HCT116 (cell line): ENCODE results near the gene TMEM51. TPM values are rescaled to one million over a fixed set of nuclear protein-coding genes. Genes with fewer than 3 reads are reported as not detected.

Experiments used
- ATAC-seq: fragments of 200-7000 bp; cut with Tn5 transposase; 2 replicates; pipeline ENCODE4 v1.9.1; 2020; ENCODE audit warnings: mild to moderate bottlenecking, moderate library complexity
- BruUV-seq: library from RNA; stranded (reverse); fragments of 400-500 nt; replicated peaks from 2 replicates; lab custom pipeline; 2021; lab: Mats Ljungman, UMichigan
- CTCF ChIA-PET: fragments of 300-600 bp; sonication (Branson Sonifier 250); formaldehyde crosslinking; loops from one replicate; lab custom pipeline; 2021; ENCODE audit warnings: antibody characterized with exemption; lab: Charles Lee
- POLR2A ChIA-PET: fragments of 300-600, 350-600 bp; sonication (Branson Sonifier 250); formaldehyde crosslinking; loops from one replicate; lab custom pipeline; 2021; ENCODE audit warnings: antibody characterized with exemption; lab: Charles Lee
- RAD21 ChIA-PET, 2 experiments: fragments of 300-600 bp; sonication (Branson Sonifier 250); formaldehyde crosslinking; loops; one replicate each; lab custom pipeline; 2023; ENCODE audit warnings: low total read pairs in 2 of 2; ENCODE audit not compliant: uncharacterized antibody in 2 of 2, unreplicated experiment in 2 of 2, low non-redundant PET in 1 of 2; lab: Charles Lee
- DNase-seq: peaks from one replicate; pipeline ENCODE4 v3.0.0-alpha.2; 2010; ENCODE audit warnings: low read depth, low spot score
- H2AFZ ChIP-seq: fragments of 200-600 bp; shearing (Covaris generic), sonication (generic); 2 replicates; pipeline ENCODE4 v1.6.1; 2017; ENCODE audit warnings: low read depth, mixed run types, mixed read lengths, antibody characterized with exemption, low read length; ENCODE audit not compliant: poor library complexity, severe bottlenecking
- H3K27ac ChIP-seq: 2 replicates; pipeline ENCODE4 v1.5.1; 2012; ENCODE audit warnings: low read depth, low read length
- H3K27me3 ChIP-seq: fragments of 200-600 bp; sonication (generic); 2 replicates; pipeline ENCODE4 v1.6.1; 2016; ENCODE audit warnings: mixed run types, low read length, mixed read lengths; ENCODE audit not compliant: insufficient read depth
- H3K36me3 ChIP-seq, 2 experiments: fragments of 200-500 bp in 1 of 2; fragments of 200-600 bp in 1 of 2; sonication (Bioruptor generic) in 1 of 2; sonication (generic) in 1 of 2; 2 replicates each; pipeline versions ENCODE4 v1.5.1 to v1.6.1; 2014 to 2016; ENCODE audit warnings: low read length in 2 of 2, inconsistent platforms in 1 of 2, mixed read lengths in 1 of 2, mixed run types in 1 of 2; ENCODE audit not compliant: insufficient read depth in 2 of 2, control insufficient read depth in 1 of 2
- H3K4me1 ChIP-seq, 2 experiments: fragments of 200-600 bp in 1 of 2; sonication (generic) in 1 of 2; 2 replicates each; pipeline versions ENCODE4 v1.5.1 to v1.6.1; 2012 to 2017; ENCODE audit warnings: low read length in 2 of 2, inconsistent platforms in 1 of 2, mild to moderate bottlenecking in 1 of 2, mixed read lengths in 1 of 2, mixed run types in 1 of 2, moderate library complexity in 1 of 2; ENCODE audit not compliant: insufficient read depth in 2 of 2, control insufficient read depth in 1 of 2
- H3K4me2 ChIP-seq: fragments of 200-600 bp; sonication (generic); 2 replicates; pipeline ENCODE4 v1.6.1; 2017; ENCODE audit warnings: mixed run types, low read length, mixed read lengths
- H3K4me3 ChIP-seq, 2 experiments: fragments of 200-600 bp in 1 of 2; sonication (generic) in 1 of 2; replicated peaks in 1 of 2; 2 replicates each; pipeline ENCODE4 v1.5.1; 2011 to 2016; ENCODE audit warnings: low read length in 2 of 2, control low read depth in 1 of 2, low read depth in 1 of 2, mild to moderate bottlenecking in 1 of 2, mixed read lengths in 1 of 2, mixed run types in 1 of 2
- H3K79me2 ChIP-seq: fragments of 200-600 bp; sonication (generic); 2 replicates; pipeline ENCODE4 v1.6.1; 2017; ENCODE audit warnings: mild to moderate bottlenecking, mixed run types, low read length, moderate library complexity, mixed read lengths; ENCODE audit not compliant: insufficient read depth
- H3K9ac ChIP-seq: fragments of 200-600 bp; sonication (generic); 2 replicates; pipeline ENCODE4 v1.6.1; 2016; ENCODE audit warnings: low read length, mixed read lengths
- H3K9me2 ChIP-seq: fragments of 200-600 bp; sonication (generic), shearing (Covaris generic); 2 replicates; pipeline ENCODE4 v1.6.1; 2017; ENCODE audit warnings: mixed run types, mild to moderate bottlenecking, moderate library complexity; ENCODE audit not compliant: insufficient read depth
- H3K9me3 ChIP-seq, 2 experiments: fragments of 200-500 bp in 1 of 2; fragments of 200-600 bp in 1 of 2; sonication (Bioruptor generic) in 1 of 2; sonication (generic) in 1 of 2; 2 replicates each; pipeline ENCODE4 v1.6.1; 2014 to 2017; ENCODE audit warnings: low read length in 2 of 2, mixed read lengths in 2 of 2, inconsistent platforms in 1 of 2, low read depth in 1 of 2, mild to moderate bottlenecking in 1 of 2, mixed run types in 1 of 2, moderate library complexity in 1 of 2; ENCODE audit not compliant: control insufficient read depth in 1 of 2, insufficient read depth in 1 of 2
- H4K20me1 ChIP-seq: fragments of 200-600 bp; sonication (generic), shearing (Covaris generic); 2 replicates; pipeline ENCODE4 v1.6.1; 2017; ENCODE audit warnings: mixed run types, mild to moderate bottlenecking, moderate library complexity; ENCODE audit not compliant: insufficient read depth
- ATF3 ChIP-seq: IDR thresholded peaks from 2 replicates; pipeline ENCODE4 v1.6.1; 2012
- CEBPB ChIP-seq: IDR thresholded peaks from 2 replicates; pipeline ENCODE4 v1.6.1; 2012; ENCODE audit warnings: low read depth
- EGR1 ChIP-seq: IDR thresholded peaks from 2 replicates; pipeline ENCODE4 v1.6.1; 2012; ENCODE audit warnings: low read depth
- ELF1 ChIP-seq: IDR thresholded peaks from 2 replicates; pipeline ENCODE4 v1.6.1; 2012; ENCODE audit warnings: low read depth, borderline replicate concordance
- EZH2 ChIP-seq: fragments of 200-600 bp; sonication (generic); IDR thresholded peaks from 2 replicates; pipeline ENCODE4 v1.6.1; 2017; ENCODE audit warnings: antibody characterized with exemption, mixed run types
- JUND ChIP-seq: IDR thresholded peaks from 2 replicates; pipeline ENCODE4 v1.6.1; 2012
- RAD21 ChIP-seq: IDR thresholded peaks from 2 replicates; pipeline ENCODE4 v1.6.1; 2012; ENCODE audit warnings: low read depth, mild to moderate bottlenecking
- REST ChIP-seq: IDR thresholded peaks from 2 replicates; pipeline ENCODE4 v1.6.1; 2012; ENCODE audit warnings: low read depth
- SIN3A ChIP-seq: IDR thresholded peaks from 2 replicates; pipeline ENCODE4 v1.6.1; 2012; ENCODE audit warnings: low read depth
- SP1 ChIP-seq: IDR thresholded peaks from 2 replicates; pipeline ENCODE4 v1.6.1; 2012; ENCODE audit warnings: low read depth
- TCF7L2 ChIP-seq: IDR thresholded peaks from 2 replicates; pipeline ENCODE4 v1.7.0; 2011; ENCODE audit warnings: borderline replicate concordance, inconsistent platforms; ENCODE audit not compliant: insufficient read depth, insufficient read length; ENCODE audit errors: extremely low read depth
- YY1 ChIP-seq: IDR thresholded peaks from 2 replicates; pipeline ENCODE4 v1.6.1; 2011; ENCODE audit warnings: low read length, low read depth, moderate library complexity, mild to moderate bottlenecking; ENCODE audit not compliant: insufficient replicate concordance; ENCODE audit errors: extremely low read depth
- intact Hi-C: fragments of 100-400 bp; cut with micrococcal nuclease; formaldehyde crosslinking; loops from 2 replicates; pipeline ENCODE4 v1.10.0; 2022
- total RNA-seq: library from RNA; stranded (reverse); gene quantifications from one replicate; pipeline ENCODE4 v1.2.1, GENCODE V29; 2021; ENCODE audit not compliant: unreplicated experiment

TMEM51 gene
- total RNA-seq, 1 experiment from 2014 or later: 16.6 TPM

GRCh38 chr1:15145327-15145726, 8.2 kb upstream of the TMEM51 start:
- H3K27ac ChIP-seq: no peak overlapping the region
- no peak for ATAC-seq
- H4K20me1 ChIP-seq: no peaks in the 10 kb centered on the region
- CTCF ChIA-PET: no interaction called here
- TF ChIP-seq YY1: no peak
- TF ChIP-seq JUND: no peak
- no peak for TF ChIP-seq EGR1
- no peak for TF ChIP-seq ELF1
- no peak for TF ChIP-seq SP1
- no peak for TF ChIP-seq ATF3
- no peak for TF ChIP-seq RAD21
- TF ChIP-seq EZH2: no peak
- no peak for TF ChIP-seq REST
- no peak for TF ChIP-seq SIN3A
- no peak for TF ChIP-seq TCF7L2
- TF ChIP-seq CEBPB: no peak
- TF ChIP-seq, all 23 proteins: peak for 0
- no peak overlapping the region for H3K9ac ChIP-seq
- no peak for DNase-seq
- no peak overlapping the region for H3K4me3 ChIP-seq
- intact Hi-C loops: no loop called here
- H3K4me2 ChIP-seq: no peak overlapping the region
- H3K4me1 ChIP-seq: peaks cover 15 to 27% of the 10 kb centered on the region in 2 experiments
- H3K9me3 ChIP-seq: no peaks in the 10 kb centered on the region
- H3K36me3 ChIP-seq: no peaks in the 10 kb centered on the region
- ChIA-PET RAD21 (no interaction called here), POLR2A (interaction anchor here (0.6 kb wide), 1 partner anchor 25 kb away, joined by 4 read pairs; no protein-coding TSS in a partner anchor)
- no peaks in the 10 kb centered on the region for H3K9me2 ChIP-seq
- no peak overlapping the region for H2AFZ ChIP-seq
- H3K27me3 ChIP-seq: no peaks in the 10 kb centered on the region
- no TSS peak for BruUV-seq
- no peaks in the 10 kb centered on the region for H3K79me2 ChIP-seq
